Hematopoietic multipotent progenitor cell (in vitro differentiated cells): ENCODE data around the gene MUC5B. TPM values are rescaled to one million over a fixed set of nuclear protein-coding genes. Genes with fewer than 3 reads are reported as not detected.

Experiments
- DNase-seq, 3 donors: peaks; one replicate each; pipeline ENCODE4 v3.0.0-alpha.2; 2011 to 2015; ENCODE audit warnings: low read depth in 2 of 3, low spot score in 2 of 3
- total RNA-seq: library from RNA; depleted of rRNA; stranded (reverse); fragments of >200 nt; gene quantifications from one replicate; pipeline ENCODE4 v1.2.3, GENCODE V29; 2012

The MUC5B gene
- total RNA-seq, 1 donor = under 0.01 TPM

DNA sequence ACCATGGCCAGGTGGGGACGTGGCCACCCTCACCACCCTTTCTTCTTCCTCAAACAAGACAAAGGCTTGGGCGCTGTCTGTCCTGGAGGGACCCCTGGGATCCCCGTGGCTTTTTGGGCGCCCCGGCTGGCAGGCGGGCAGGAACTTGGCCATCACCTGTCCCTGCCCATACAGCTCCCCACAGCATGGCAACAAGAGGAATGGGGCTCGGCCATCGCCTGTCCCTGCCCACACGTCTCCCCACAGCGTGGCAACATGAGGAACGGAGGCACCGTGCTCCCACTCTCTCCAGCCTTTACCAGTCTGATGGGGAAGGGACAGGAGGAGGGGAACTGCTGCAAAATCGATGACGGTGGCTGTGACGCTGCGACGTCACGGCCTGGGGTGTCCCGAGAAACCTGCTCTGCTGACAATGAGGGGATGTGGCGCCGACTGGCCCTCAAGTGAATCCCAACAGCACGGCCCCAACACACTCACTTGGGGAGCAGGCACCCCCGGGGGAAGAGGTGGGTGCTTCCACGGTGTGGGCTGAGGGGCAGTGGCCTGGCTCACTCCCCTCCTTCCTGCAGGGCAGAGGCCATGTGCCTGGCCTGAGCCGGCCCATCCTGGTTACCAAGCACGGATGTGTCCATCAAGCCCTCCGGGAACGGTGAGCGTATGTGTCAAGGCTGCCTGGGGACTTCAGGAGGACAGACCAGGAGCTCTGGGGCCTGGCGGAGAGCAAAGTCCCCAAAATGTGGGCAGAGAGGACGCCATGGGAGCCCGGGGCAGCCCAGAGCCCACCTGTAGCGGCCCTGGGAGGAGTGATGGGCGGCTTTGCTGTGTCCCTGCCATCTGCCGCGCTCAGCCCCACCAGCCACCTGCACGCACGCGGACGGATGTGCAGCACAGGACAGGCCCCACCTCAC, 56.2 kb downstream of the MUC5B start:
- no peak for DNase-seq

- DNase-seq = no peak
Measured at GRCh38 chr11:1279674-1280055, 56.8 kb downstream of the MUC5B start.

- DNase-seq = no peak
Measured at GRCh38 chr11:1280116-1281035, 57.5 kb downstream of the MUC5B start.

DNA sequence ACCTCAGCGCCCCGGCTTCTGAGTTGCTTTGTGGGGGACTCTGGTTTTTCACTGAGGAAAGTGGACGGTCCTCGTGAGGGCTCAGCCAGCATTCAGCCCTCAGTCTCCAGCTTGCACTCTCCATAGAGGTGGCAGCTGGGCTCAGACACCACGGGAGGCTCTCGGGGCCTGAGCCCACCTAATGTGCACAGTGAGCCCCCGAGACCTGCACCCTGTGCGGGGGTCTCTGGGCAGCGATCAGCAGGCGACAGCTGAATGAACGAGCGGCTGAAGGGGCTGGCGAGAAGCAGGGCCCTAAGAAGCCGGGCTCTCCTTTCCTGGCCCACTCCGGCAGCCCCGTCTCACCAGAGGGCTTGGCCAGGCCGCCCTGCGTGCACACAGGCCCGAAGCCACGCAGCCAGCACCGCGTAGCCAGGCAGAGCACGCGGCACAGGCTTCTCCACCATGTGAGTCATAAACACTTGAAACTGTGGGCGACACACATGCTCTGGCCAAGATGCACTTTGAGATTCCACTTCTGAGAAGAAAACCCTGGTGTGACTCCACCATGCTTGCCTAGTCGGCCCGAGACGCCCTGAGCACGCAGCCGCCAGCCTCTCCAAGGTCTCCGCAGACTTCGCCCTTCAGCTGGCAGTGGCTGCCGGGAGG, 58.6 kb downstream of the MUC5B start:
- no peak for DNase-seq

DNA sequence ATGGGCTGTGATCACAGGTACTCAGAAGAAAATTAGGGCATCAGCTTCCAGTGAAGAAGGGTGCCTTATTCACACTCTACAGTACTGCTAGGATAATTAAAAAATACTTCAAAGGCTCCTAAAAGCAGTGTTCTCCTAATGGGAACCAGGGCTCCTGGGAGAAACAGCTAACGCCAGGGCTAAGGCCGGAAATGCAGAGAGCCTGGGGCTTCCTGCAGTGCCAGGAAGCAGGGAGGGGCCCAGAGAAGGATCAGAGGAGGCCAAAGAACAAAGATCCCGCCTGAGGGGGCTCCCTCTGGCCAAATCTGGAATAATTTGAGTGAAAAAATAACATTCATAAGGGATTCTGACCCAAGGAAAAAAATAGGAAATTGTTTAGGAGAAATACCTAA, 59.1 kb downstream of the MUC5B start:
- DNase-seq = no peak

- no peak for DNase-seq
Measured at GRCh38 chr11:1283091-1283511, 60.2 kb downstream of the MUC5B start.

DNA sequence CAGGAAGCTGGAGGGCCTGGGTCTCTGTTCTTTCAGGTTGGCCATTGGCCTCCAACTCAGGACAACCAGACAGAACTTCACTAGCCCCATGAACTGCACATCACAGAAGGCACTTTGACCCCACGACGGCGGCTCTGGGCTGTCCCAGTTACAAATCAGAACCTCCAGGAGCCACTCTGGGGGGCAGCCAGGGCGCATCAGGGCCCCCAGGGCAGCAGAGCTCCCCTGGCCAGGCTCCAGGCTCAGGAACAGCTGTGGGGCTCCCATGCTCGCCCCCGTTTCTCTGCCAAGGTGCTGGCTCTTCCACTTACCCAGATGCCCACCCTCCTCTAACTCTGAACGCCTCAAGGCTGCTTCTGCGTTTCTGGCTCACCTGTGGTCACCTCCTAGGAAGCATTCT, 61.0 kb downstream of the MUC5B start:
- DNase-seq = no peak

- no peak for DNase-seq
Measured at GRCh38 chr11:1285316-1285744, 62.5 kb downstream of the MUC5B start.

DNA sequence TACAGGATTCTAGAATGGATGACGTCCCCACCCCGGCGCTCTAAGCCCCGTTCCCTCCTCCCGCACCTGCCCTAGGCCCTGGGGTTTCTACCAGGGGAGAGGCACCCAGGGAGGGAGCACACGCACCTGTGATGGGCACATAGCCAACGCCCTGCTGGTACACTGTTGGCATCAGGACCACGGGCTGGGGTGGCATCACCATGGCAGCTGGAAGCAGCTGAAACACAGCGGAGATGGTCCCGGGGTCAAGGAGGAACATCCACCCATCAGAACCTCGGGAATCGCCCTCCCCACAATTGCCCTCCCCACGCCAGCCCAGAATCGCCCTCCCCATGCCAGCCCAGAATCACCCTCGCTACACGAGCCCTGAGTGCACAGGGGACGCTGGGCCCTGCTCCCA, 63.0 kb downstream of the MUC5B start:
- no peak for DNase-seq

GRCh38 chr11:1287928-1288327, 65.1 kb downstream of the MUC5B start:
- DNase-seq = no peak

- DNase-seq = no peak
Measured at GRCh38 chr11:1288426-1289151, 65.7 kb downstream of the MUC5B start.

DNA sequence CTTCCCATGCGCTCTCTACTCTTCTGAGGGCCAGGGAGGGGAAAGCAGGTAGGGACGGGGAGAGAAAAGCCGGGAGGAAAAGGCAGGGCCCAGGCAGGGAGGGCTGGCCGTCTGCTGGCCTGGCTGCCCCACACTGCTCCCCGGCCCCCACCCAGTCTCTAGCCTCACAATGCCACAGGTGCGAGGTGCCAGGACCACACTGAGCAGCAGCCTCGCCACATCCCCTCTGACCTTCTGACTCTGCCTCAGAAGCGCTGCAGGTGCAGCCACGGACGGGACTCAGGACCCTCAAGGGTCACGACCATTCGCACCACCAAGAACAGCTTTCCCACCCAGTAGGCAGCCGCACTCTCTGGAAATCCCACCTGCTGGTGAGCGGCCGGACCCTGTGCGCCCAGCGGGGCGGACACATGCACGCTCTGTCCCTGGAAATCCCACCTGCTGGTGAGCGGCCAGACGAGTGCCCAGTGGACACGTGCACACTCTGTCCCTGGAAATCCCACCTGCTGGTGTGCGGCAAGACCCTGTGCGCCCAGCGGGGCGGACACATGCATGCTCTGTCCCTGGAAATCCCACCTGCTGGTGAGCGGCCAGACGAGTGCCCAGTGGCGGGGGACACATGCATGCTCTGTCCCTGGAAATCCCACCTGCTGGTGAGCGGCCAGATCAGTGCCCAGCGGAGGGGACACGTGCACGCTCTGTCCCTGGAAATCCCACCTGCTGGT, 66.5 kb downstream of the MUC5B start:
- DNase-seq = no peak

DNA sequence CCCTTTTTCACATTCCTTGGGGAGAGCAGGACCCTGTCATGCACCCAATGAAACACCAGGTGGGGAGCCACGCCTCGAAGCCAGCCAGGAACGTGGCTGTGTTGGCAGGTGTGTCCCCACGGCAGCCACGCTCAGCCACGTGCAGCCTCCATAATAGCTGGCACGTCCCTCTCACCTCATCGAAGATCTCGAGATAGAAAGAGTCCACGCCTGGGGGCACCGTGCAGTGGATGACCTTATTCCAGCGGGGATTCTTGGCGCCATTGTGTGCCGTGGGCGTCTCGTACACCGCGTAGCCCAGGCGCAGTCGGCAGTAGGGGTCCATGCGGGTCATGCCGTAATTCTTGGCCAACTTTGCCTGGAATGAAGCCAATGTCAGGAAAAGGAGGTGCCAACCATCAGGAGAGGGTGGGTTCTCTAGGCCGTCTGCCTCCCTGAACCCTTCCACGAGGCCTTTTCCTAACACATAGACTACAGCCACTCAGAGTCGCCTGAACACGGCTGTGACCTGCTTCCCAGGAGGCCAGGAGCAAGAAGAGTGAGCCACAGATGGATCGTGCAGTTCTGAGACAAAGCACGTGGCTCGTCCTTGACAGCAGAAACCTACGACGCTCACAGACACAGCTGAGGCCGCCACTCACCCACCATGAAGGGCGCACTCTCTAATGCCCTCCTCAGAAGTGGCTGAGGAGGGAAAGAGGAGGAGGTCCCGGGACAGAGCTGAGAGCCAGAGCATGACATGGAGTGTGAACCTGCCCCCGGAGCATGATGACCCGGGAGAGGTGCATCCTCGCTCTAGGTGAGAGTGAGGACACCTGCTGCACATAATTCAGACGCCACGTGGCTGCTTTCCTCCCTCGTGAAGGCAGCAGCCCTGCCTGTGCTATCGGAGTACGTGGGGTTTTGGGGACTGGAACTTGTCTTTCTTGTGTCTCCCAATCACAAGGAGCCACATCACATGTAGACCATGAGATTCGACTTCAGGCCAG, 67.5 kb downstream of the MUC5B start:
- DNase-seq = no peak

GRCh38 chr11:1291295-1292017, 68.6 kb downstream of the MUC5B start:
- DNase-seq = no peak

- DNase-seq = no peak
Measured at GRCh38 chr11:1292018-1292643, 69.3 kb downstream of the MUC5B start.

DNA sequence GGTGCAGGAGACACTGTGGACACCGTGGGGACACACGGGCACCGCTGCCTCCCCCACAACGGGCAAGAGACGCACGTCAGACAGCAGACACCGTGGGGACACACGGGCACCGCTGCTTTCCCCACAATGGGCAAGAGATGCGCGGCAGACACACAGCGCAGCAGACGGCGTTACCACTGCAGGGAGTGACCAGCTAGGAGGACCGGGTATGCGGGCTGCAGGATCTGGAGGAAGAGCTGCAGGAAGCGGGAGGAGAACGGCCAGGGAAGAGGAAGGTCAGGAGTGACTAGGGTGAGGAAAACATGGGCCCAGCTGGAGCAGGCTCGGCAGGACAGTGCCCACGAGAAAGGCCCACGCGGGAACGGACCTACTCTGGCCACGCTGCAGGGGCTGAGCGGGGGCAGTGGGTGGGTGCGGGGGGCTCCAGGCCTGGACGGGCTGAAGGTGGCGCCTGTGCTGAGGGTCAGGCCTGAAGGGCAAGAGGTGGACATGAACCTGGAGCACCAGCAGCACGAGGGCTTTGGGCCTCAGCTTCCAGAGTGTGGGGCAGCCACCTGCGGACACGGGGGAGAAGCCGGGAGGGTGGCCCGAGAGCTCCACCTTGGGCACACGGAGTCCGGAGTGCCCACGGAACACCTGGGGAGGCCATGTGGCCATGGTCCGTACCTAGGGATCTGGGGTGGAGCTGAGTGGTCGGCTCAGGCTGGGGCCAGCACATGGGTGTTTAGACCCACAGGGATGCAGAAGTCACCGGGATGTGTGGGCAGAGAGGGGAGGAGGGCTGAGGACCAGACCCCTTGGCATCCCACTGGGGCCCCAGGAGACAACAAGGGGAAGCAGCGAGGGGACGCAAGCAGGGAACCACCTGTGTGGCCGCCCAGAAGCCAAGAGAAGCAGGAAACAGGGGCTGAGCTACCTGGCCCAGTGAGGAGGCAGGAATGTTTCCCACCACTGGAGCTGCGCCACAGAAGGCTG, 70.1 kb downstream of the MUC5B start:
- no peak for DNase-seq
